Activated CD8-positive, alpha-beta T cell treated with anti-CD3 and anti-CD28 coated beads, Interleukin-2, amount 10 ng/mL, durations not matched to agents 7 days and 5 days (primary cell): ENCODE results near the gene CCDC150. TPM values are rescaled to one million over a fixed set of nuclear protein-coding genes. Genes with fewer than 3 reads are reported as not detected.
"Not testable (repeated sequence)": the region's sequence is repeated elsewhere in the genome, so short reads cannot be mapped to it uniquely, and the experiment has no call there.

Experiments used
- ATAC-seq: fragments of 150-1000 bp; cut with Tn5 transposase; one replicate; pipeline ENCODE4 v1.10.0; 2021; ENCODE audit warnings: moderate library complexity
- CTCF ChIA-PET: fragments of 350-600 bp; sonication (Branson Sonifier 250); formaldehyde crosslinking; loops from one replicate; lab custom pipeline; 2021; ENCODE audit warnings: antibody characterized with exemption; lab: Charles Lee
- POLR2A ChIA-PET: fragments of 350-600 bp; sonication (Branson Sonifier 250); formaldehyde crosslinking; loops from one replicate; lab custom pipeline; 2021; ENCODE audit warnings: antibody characterized with exemption; lab: Charles Lee
- DNase-seq: peaks from one replicate; pipeline ENCODE4 v3.0.0-alpha.2; 2020
- H3K27ac Mint-ChIP-seq: one replicate; pipeline ENCODE4 v1.8.0; 2021; ENCODE audit warnings: mild to moderate bottlenecking, mixed read lengths
- H3K27me3 Mint-ChIP-seq: one replicate; pipeline ENCODE4 v1.8.0; 2021; ENCODE audit warnings: low read depth, mixed read lengths
- H3K36me3 Mint-ChIP-seq: one replicate; pipeline ENCODE4 v1.8.0; 2021; ENCODE audit warnings: low read depth, mixed read lengths
- H3K4me1 Mint-ChIP-seq: one replicate; pipeline ENCODE4 v1.8.0; 2021; ENCODE audit warnings: low read depth, mixed read lengths
- H3K4me3 Mint-ChIP-seq: one replicate; pipeline ENCODE4 v1.8.0; 2021; ENCODE audit warnings: mild to moderate bottlenecking, mixed read lengths
- H3K9me3 Mint-ChIP-seq: one replicate; pipeline ENCODE4 v1.8.0; 2022; ENCODE audit warnings: mixed read lengths; ENCODE audit not compliant: insufficient read depth
- total RNA-seq, 2 experiments: library from RNA; stranded (reverse); gene quantifications; one replicate each; pipeline ENCODE4 v1.2.3, GENCODE V29; 2021

CCDC150 gene
- total RNA-seq, 2 experiments from 2014 or later = 17.3 to 23.9 TPM

DNA sequence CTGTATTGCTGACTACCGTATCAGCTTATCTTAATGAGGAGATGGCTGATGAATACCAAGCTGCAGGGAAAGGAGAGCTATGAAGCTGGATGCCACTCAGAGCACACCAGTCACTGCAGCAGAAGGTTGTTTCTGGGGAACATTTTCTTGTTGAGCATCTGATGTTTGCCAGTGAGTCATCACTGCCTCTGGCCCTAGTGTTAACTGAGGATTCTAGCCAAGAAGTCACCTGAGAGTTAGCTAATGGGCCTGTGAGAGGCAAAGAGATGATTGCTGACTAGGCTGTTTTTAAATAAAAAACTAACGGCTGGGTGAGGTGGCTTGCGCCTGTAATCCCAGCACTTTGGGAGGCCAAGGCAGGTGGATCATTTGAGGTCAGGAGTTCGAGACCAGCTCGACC lies 37.9 kb downstream of the CCDC150 start:
- H3K27me3 Mint-ChIP-seq = no peaks in the 10 kb centered on the region
- ChIA-PET POLR2A (no interaction called here), CTCF (no interaction called here)
- H3K9me3 Mint-ChIP-seq = no peaks in the 10 kb centered on the region
- H3K36me3 Mint-ChIP-seq = peaks cover 15% of the 10 kb centered on the region
- ATAC-seq = no peak
- H3K4me1 Mint-ChIP-seq = no peaks in the 10 kb centered on the region
- no peak overlapping the region for H3K4me3 Mint-ChIP-seq
- DNase-seq = no peak
- no peak overlapping the region for H3K27ac Mint-ChIP-seq

GRCh38 chr2:196679368-196679767 lies 39.9 kb downstream of the CCDC150 start:
- Mint-ChIP-seq H3K4me1 (no peaks in the 10 kb centered on the region), H3K27me3 (no peaks in the 10 kb centered on the region), H3K4me3 (no peak overlapping the region), H3K36me3 (peaks cover 20% of the 10 kb centered on the region), H3K27ac (no peak overlapping the region), H3K9me3 (peaks cover 7% of the 10 kb centered on the region)
- no peak for DNase-seq
- no peak for ATAC-seq
- CTCF ChIA-PET = no interaction called here
- POLR2A ChIA-PET = no interaction called here

GRCh38 chr2:196681510-196681909 lies 42.0 kb downstream of the CCDC150 start:
- Mint-ChIP-seq H3K36me3 (peaks cover 16% of the 10 kb centered on the region), H3K27ac (no peak overlapping the region), H3K4me3 (no peak overlapping the region), H3K4me1 (no peaks in the 10 kb centered on the region), H3K9me3 (peaks cover 10% of the 10 kb centered on the region), H3K27me3 (no peaks in the 10 kb centered on the region)
- ChIA-PET CTCF (no interaction called here), POLR2A (no interaction called here)
- DNase-seq (no peak), ATAC-seq (no peak)

DNA sequence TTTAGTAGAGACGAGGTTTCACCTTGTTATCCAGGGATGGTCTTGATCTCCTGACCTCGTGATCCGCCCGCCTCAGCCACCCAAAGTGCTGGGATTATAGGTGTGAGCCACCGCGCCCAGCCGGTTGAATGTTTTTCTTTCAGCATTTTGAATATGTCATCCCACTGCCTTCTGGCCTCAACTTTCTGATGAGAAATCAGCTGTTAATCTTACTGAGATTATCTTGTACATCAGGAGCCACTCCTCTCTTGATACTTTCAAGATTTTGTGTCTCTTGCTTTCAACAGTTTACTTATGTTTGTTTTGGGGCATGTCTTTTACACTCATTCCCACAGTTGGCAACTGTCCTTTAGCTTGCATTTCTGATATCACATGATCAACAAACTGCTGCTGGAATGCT lies 46.3 kb downstream of the CCDC150 start:
- H3K36me3 Mint-ChIP-seq = peaks cover 22% of the 10 kb centered on the region
- ChIA-PET CTCF (no interaction called here), POLR2A (no interaction called here)
- H3K27ac Mint-ChIP-seq = no peak overlapping the region
- ATAC-seq (no peak), DNase-seq (no peak)
- H3K4me3 Mint-ChIP-seq = no peak overlapping the region
- H3K27me3 Mint-ChIP-seq = no peaks in the 10 kb centered on the region
- no peaks in the 10 kb centered on the region for H3K4me1 Mint-ChIP-seq
- peaks cover 18% of the 10 kb centered on the region for H3K9me3 Mint-ChIP-seq

GRCh38 chr2:196686737-196687136 lies 47.2 kb downstream of the CCDC150 start:
- H3K27me3 Mint-ChIP-seq, H3K27ac Mint-ChIP-seq, DNase-seq, H3K4me1 Mint-ChIP-seq, CTCF ChIA-PET, ATAC-seq, H3K4me3 Mint-ChIP-seq: not testable (repeated sequence)
- H3K36me3 Mint-ChIP-seq = peaks cover 22% of the 10 kb centered on the region
- peaks cover 21% of the 10 kb centered on the region for H3K9me3 Mint-ChIP-seq
- POLR2A ChIA-PET = interaction anchor here (0.6 kb wide), 1 partner anchor 9 kb away, joined by 3 read pairs; no protein-coding TSS in a partner anchor

DNA sequence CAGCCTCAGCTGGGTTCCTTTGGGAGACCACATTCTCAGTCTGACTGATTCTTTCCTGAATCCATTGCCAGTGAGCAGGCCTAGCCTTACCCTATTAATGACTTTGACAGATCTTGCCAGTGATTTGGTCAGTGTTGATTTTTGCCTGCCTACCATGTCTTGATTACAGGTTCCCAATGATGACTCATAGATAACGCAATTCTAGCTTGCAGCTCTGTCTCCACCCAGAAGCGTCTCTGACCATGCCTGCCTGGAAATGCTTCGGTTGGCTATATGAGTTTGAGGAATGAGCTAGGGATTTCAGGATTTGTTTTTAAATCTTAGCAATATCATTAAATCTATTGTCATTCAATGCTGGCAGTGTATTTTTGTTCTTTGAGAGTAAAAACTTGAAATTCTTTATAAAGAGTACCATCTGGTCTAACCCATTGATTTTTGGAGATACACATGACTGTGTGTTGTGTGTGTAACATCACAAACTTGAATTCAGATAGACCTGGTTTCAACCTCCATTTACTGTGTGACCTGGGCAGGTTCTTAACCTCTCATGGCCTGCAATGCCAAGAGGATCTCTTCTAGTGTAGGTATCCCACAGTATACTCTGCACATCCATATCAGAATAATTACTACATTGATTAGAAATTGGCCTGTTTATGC lies 57.0 kb downstream of the CCDC150 start:
- ChIA-PET POLR2A (interaction anchor here (0.9 kb wide), 1 partner anchor 10 kb away, joined by 3 read pairs; no protein-coding TSS in a partner anchor), CTCF (interaction anchor here (1.1 kb wide), 1 partner anchor 55 kb away, joined by 3 read pairs; no protein-coding TSS in a partner anchor)
- DNase-seq (no peak), ATAC-seq (no peak)
- H3K4me1 Mint-ChIP-seq = no peaks in the 10 kb centered on the region
- H3K4me3 Mint-ChIP-seq = no peak overlapping the region
- no peak overlapping the region for H3K27ac Mint-ChIP-seq
- H3K9me3 Mint-ChIP-seq = no peaks in the 10 kb centered on the region
- no peaks in the 10 kb centered on the region for H3K27me3 Mint-ChIP-seq
- no peaks in the 10 kb centered on the region for H3K36me3 Mint-ChIP-seq

- ATAC-seq = no peak
- H3K9me3 Mint-ChIP-seq = no peaks in the 10 kb centered on the region
- H3K36me3 Mint-ChIP-seq = no peaks in the 10 kb centered on the region
- H3K27me3 Mint-ChIP-seq = no peaks in the 10 kb centered on the region
- H3K27ac Mint-ChIP-seq = no peak overlapping the region
- POLR2A ChIA-PET = no interaction called here
- H3K4me1 Mint-ChIP-seq = no peaks in the 10 kb centered on the region
- no peak for DNase-seq
- H3K4me3 Mint-ChIP-seq = no peak overlapping the region
- CTCF ChIA-PET = no interaction called here
Measured at GRCh38 chr2:196697825-196698224, 58.3 kb downstream of the CCDC150 start.

DNA sequence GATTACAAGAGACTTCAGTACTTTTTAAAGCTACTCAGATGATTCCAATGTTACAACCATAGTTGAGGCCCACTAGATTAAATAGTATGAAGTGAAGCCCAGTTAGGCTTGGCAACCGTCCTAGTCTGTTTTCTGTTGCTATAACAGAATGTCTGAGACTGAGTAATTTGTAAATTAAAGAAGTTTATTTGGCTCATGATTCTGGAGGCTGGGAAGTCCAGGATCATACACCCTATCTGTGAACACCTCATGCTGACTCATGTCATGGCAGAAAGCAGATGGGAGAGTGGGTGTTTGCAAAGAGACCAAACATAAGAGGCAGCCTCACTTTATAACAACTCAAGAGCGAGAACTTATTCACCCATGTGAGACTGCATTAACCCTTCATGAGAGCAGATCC lies 63.1 kb downstream of the CCDC150 start:
- H3K9me3 Mint-ChIP-seq = no peaks in the 10 kb centered on the region
- H3K27me3 Mint-ChIP-seq = no peaks in the 10 kb centered on the region
- H3K36me3 Mint-ChIP-seq = no peaks in the 10 kb centered on the region
- POLR2A ChIA-PET = no interaction called here
- CTCF ChIA-PET = no interaction called here
- DNase-seq = no peak
- ATAC-seq = no peak
- no peak overlapping the region for H3K4me3 Mint-ChIP-seq
- H3K4me1 Mint-ChIP-seq = peaks cover 5% of the 10 kb centered on the region
- H3K27ac Mint-ChIP-seq = no peak overlapping the region

- POLR2A ChIA-PET = no interaction called here
- ATAC-seq = no peak
- Mint-ChIP-seq H3K36me3 (peaks cover 2% of the 10 kb centered on the region), H3K9me3 (no peaks in the 10 kb centered on the region), H3K27ac (no peak overlapping the region), H3K4me3 (no peak overlapping the region), H3K27me3 (no peaks in the 10 kb centered on the region), H3K4me1 (peaks cover 5% of the 10 kb centered on the region)
- no peak for DNase-seq
- CTCF ChIA-PET = no interaction called here
Measured at GRCh38 chr2:196703695-196704094, 64.2 kb downstream of the CCDC150 start.

GRCh38 chr2:196710056-196710455 lies 70.5 kb downstream of the CCDC150 start:
- DNase-seq, H3K4me1 Mint-ChIP-seq, H3K9me3 Mint-ChIP-seq, POLR2A ChIA-PET, H3K27me3 Mint-ChIP-seq, ATAC-seq, H3K36me3 Mint-ChIP-seq, H3K27ac Mint-ChIP-seq, CTCF ChIA-PET, H3K4me3 Mint-ChIP-seq: not testable (repeated sequence)

GRCh38 chr2:196711625-196712024 lies 72.1 kb downstream of the CCDC150 start:
- POLR2A ChIA-PET = interaction anchor here (0.8 kb wide), 1 partner anchor 282 kb away, joined by 3 read pairs; no protein-coding TSS in a partner anchor
- Mint-ChIP-seq H3K4me3 (no peak overlapping the region), H3K27me3 (no peaks in the 10 kb centered on the region), H3K27ac (no peak overlapping the region), H3K9me3 (no peaks in the 10 kb centered on the region), H3K4me1 (no peaks in the 10 kb centered on the region), H3K36me3 (peaks cover 8% of the 10 kb centered on the region)
- ATAC-seq (no peak), DNase-seq (no peak)
- CTCF ChIA-PET = no interaction called here

DNA sequence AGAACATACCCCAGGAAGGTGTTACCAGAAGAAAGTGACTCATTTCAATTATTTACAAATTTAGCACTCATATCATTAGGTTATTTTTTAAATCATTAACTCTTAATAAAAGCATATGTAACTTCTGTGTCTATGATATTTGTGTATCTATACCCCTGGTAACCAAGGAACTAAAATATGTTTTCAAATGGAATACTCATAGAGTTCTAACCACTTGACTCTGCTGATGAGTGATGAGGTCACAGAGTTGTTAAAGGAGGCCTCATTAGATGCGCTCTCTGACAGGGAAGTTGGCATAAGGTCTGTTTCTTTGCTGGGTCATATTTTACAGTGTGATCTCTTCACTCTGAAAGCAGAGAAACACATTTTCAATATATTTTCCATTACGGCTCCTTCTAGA lies 73.4 kb downstream of the CCDC150 start:
- H3K27ac Mint-ChIP-seq = no peak overlapping the region
- ChIA-PET CTCF (no interaction called here), POLR2A (no interaction called here)
- H3K9me3 Mint-ChIP-seq = no peaks in the 10 kb centered on the region
- no peak for DNase-seq
- H3K4me3 Mint-ChIP-seq = no peak overlapping the region
- peaks cover 8% of the 10 kb centered on the region for H3K36me3 Mint-ChIP-seq
- no peaks in the 10 kb centered on the region for H3K4me1 Mint-ChIP-seq
- no peaks in the 10 kb centered on the region for H3K27me3 Mint-ChIP-seq
- ATAC-seq = no peak
